Stimulated activated CD8-positive, alpha-beta memory T cell treated with anti-CD3 and anti-CD28 coated beads, Interleukin-15, amount 100 ng/mL, for 48 hours (primary cell): ENCODE data around the gene CBL.

Source experiments
- DNase-seq, 2 donors: peaks; one replicate each; pipeline ENCODE4 v3.0.0-alpha.2; 2020; ENCODE audit warnings: low read depth in 2 of 2

CBL gene

GRCh38 chr11:119266517-119267255 lies 60.5 kb downstream of the CBL start:
- no peak for DNase-seq

- DNase-seq, result no peak
These were observed 61.5 kb downstream of the CBL start for GRCh38 chr11:119267645-119268044.

- DNase-seq, result no peak
These were observed 67.6 kb downstream of the CBL start for GRCh38 chr11:119273721-119274120.

- DNase-seq, result no peak
These were observed 71.5 kb downstream of the CBL start for GRCh38 chr11:119277660-119278059.

- DNase-seq, result no peak
These were observed 76.4 kb downstream of the CBL start for GRCh38 chr11:119282495-119282894.

GRCh38 chr11:119284344-119285157 lies 78.4 kb downstream of the CBL start:
- no peak for DNase-seq

DNA sequence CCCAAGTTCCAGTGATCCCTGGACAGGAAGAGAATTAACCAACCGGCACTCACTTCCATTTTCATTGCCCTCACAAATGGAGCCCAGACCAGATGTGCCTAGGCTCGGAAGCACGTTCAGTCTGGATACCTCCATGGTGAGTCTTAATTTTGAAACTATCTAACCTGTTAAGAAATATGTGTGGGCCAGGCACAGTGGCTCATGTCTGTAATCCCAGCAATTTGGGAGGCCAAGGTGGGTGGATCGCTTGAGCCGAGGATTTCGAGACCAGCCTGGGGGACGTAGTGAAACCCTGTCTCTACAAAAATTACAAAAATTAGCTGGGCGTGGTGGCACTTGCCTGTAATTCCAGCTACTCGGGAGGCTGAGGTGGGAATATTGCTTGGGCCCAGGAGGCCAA lies 79.3 kb downstream of the CBL start:
- no peak for DNase-seq

DNA sequence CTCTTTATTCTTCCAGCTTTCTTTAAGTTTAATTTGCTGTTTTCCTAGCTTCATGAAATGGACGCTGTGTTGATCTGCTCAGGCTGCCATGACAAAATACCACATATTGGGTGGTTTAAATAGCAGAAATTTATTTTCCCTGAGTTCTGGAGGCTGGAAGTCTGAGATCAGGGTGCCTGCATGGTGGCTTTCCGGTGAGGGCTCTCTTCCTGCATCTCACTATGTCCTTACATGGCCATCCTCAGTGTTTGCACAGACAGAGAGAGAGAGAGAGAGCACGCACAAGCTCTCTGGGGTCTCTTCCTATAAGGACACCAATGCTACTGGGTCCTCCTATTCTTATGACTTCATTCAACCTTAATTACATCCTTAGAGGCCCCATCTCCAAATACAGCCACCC lies 82.1 kb downstream of the CBL start:
- DNase-seq, result no peak

DNA sequence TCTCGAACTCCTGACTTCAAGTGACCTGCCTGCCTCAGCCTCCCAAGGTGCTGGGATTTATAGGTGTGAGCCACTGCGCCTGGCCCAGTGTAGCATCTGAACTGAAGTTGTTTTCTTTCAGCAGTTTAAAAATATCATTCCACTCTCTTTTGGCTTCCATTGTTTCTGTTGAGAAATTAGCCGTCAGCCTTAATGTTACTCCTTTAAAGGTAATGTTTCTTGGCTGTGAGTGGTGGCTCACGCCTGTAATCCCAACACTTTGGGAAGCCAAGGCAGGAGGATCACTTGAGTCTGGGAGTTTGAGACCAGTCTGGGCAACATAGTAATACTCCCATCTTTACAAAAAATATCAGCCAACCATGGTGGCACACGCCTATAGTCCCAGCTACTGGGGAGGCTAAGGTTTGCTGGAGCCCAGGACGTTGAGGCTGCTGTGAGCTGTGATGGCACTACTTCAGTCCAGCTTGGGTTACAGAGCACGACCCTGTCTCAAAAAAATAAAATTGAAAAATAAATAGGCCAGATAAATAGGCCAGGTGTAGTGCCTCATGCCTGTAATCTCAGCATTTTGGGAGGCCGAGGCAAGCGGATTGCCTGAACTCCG lies 84.9 kb downstream of the CBL start:
- DNase-seq, result no peak

DNA sequence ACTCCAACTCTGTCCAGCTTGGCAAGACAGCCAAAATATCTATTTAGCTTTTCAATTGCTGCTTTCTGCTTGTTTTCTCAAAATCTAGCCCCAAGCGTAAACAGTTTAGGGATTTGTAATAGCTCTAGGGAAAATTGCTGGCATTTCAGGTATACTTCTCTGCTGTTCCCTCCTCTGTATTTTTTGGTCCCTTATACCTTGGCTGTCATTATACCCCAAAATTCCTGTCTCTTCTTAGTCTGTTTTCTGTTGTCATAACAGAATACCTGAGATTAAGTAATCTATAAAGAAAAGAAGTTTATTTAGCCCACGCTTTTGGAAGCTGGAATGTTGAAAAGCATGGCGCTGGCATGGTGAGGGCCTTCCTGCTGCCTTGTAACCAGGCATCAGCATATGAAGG lies 87.3 kb downstream of the CBL start:
- DNase-seq, result no peak

DNA sequence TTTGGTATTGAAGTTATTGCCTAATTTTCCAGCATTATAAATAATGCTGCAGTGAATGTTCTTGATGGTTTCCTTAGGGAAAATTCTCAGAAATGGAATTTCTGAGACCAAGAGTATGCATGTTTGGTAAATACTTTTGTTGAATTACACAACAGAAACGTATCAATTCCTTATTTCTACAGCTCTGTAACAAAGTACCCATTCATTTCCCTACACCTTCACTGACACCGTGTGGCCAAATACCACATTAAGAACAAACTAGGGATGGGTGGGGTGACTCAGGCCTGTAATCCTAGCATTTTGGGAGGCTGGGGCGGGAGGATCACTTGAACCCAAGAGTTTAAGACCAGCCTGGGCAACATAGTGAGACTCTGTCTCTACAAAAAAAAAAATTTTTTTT lies 89.0 kb downstream of the CBL start:
- no peak for DNase-seq

DNA sequence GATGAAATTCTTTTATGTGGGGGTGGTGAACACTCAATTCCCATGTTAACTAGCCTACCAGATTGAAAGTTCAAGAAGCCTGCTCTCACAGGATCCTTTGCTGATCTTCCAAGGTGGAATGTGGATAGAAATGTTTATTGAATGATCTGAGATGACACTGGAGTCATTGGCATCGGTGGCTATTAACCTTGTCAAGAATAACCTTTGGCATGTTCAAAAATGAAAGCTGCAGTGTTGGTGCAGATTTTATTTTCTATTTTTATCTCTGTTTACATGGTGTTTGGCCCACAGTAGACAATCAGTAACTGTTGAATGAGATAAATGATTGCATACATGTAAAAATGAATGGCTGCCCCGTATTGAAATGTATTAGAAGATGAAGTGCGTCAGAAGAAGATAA lies 91.8 kb downstream of the CBL start:
- no peak for DNase-seq

DNA sequence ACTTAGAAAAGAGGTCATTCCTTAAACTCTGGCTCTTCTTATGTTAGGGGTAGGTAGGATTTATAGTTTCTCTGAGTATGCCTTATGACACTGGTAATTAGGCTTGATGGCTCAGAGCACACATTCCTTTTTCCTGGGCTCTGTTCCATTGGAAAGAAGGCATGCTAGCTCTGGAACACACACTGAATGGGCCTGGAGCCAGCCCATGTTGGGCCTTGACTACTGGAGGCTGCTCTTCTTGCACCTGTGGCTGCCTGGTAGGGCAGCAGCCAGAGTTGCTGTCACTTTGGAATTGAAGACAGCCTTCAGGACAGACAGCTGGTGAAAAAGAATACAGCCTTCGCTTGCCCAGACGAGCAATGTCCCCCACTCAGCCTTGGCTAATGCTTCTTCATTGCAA lies 92.6 kb downstream of the CBL start:
- DNase-seq, result no peak

- DNase-seq, result no peak
These were observed 93.3 kb downstream of the CBL start for GRCh38 chr11:119299416-119299815.

GRCh38 chr11:119300198-119300964 lies 94.2 kb downstream of the CBL start:
- DNase-seq, result no peak

- no peak for DNase-seq
These were observed 97.1 kb downstream of the CBL start for GRCh38 chr11:119303227-119303718.

DNA sequence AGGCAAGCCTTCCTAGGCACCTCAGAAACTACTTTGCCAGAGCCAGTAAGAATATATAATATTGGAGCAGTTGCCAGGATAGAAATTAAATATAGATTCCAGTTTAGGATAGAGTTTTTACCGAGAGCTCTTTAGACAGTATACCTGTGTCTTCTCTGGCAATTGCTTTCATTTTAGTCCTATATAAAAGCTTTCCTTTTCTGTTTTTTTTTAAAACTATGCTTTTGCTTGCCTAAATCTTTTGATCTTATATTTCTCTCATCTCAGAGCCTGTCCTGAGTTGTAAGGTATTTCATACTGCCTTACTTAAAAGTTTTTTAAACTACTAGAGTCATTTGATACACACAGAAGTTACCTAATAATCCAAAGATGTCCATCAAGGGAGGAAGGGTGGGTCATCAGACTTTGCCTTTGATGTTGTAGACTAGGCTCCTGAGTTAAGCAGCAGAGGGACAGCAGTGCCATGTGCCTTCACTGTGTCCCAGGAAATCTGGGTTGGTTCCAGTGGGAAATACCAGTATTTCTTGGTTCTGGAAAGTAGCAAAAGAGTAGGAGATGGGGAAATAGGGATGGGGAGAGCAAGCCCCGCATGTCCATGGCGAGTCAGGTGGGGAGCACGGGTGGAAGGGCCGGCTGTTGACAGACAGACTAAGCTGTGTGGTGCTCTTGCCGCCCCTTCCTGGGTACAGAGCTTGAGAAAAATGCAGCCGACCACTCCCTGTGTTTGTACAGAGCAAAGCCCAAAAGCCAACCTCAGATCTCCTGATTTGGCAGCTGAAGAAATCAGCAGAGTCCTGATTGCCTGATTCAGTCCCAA lies 99.6 kb downstream of the CBL start:
- no peak for DNase-seq

- no peak for DNase-seq
These were observed 100.3 kb downstream of the CBL start for GRCh38 chr11:119306373-119306890.

DNA sequence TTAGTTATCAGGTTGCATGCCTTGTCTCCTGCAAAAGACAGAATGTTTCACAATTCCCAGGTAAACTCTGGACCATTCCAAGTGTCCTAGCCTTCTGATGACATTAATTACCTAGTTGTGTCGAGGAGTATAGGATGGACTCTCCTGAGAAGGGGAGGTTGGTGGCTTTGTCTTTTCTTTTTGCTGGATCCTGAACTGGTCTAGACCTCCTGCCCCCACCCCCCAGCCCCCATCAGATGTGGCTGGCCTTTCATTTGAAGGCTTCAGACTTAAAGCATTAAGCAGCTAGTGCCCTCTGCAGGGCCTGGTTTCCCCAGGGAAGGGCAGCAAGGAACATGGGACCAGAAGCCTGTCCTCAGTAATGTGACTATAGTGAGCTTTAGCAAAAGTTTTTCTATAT lies 101.1 kb downstream of the CBL start:
- no peak for DNase-seq

- no peak for DNase-seq
These were observed 101.8 kb downstream of the CBL start for GRCh38 chr11:119307974-119308373.

DNA sequence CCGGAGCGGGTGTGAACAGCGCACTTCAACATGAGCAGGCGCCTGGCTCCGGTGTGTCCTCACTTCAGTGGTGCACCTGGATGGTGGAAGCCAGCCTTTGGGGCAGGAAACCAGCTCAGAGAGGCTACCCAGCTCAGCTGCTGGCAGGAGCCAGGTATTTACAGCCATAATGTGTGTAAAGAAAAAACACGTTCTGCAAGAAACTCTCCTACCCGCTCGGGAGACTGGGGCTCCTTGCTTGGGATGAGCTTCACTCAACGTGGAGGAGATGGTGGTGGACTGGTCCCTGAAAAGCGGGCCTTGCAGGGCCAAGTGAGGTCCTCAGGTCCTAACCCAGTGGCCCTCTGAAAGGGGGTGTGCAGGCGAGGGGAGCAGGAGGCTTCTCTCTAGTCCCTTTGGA lies 103.3 kb downstream of the CBL start:
- no peak for DNase-seq
